CD4-positive, alpha-beta T cell treated with Interleukin-1 beta for 1 hour (primary cell): ENCODE results near the gene RAI1.
A peak's percentile ranks its signal among the peaks of the same experiment; 100 is the strongest.
"Not testable (repeated sequence)": the region's sequence is repeated elsewhere in the genome, so short reads cannot be mapped to it uniquely, and the experiment has no call there.

Source experiments
- DNase-seq, 2 donors: peaks; one replicate each; pipeline ENCODE4 v3.0.0-alpha.2; 2020 to 2022

RAI1 gene

GRCh38 chr17:17806611-17807274 lies 125.5 kb downstream of the RAI1 start:
- DNase-seq, result no peak

GRCh38 chr17:17807440-17807839 lies 126.2 kb downstream of the RAI1 start:
- no peak for DNase-seq

- DNase-seq, result not testable (repeated sequence)
These were observed 126.9 kb downstream of the RAI1 start for GRCh38 chr17:17808200-17808599.

DNA sequence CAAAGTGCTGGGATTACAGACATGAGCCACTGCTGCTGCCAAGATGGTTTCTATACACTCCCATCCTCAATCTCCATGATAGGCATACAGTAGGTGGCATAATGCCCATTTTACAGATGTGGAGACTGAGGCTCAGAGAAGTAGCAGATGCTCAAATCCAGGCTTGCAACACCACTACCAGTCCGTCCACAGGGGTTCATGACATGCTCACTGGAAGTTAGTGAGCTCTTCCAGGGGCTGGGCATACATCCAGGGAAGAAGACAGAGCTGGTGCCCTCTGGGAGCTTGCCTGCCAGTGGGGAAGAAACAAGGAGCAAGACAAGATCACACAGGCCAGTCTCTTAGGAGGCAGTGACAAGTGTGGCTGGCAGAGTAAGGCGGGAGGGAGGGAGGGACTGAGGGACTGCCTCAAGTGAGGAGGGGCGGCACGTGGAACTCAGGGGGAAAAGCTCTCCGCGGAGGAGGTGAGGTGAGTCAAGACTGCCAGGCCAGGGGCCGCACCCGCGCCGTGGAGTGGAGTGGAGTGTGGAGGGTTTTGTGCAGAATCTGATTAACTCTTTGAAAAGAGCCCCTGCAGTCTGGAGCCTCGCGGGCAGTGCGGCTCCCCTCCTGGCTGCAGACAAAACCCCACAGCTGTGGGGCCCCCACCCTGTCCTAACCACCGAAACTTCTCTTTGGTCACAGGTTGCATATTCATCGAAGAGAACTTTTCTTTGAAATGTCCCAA lies 127.6 kb downstream of the RAI1 start:
- no peak for DNase-seq

DNA sequence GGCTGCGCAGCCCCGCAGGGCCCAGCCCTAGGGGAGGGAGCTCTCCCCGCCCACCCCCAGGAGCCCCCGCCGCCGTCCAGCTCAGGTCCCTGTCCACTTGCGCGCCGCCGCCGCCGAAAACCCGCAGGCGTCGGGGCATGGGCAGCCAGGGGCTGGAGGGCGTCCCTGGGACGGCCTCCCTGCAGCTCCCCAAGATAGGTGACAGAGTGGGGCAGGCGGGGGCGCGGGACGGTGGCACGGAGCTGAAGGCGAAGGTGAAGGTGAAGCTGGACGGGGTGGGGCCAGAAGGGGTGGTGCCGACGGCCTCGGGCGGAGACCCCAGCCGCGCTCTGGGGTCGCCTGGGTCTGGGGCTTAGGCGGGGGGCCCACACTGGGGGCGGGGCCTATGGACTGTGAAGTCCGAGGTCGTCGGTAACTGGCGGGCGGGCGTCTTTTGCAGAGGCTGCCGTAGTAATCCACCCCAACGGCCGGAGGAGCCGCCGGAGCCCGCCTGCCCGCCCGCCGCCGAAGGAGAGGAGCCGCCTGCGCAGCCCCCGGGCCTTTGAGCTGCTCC lies 128.3 kb downstream of the RAI1 start:
- no peak for DNase-seq

- no peak for DNase-seq
These were observed 129.0 kb downstream of the RAI1 start for GRCh38 chr17:17810084-17810894.

GRCh38 chr17:17810895-17811248 lies 129.6 kb downstream of the RAI1 start:
- no peak for DNase-seq

GRCh38 chr17:17811381-17812210 lies 130.3 kb downstream of the RAI1 start:
- DNase-seq, result no peak

- peak; percentile 66 to 73 for DNase-seq
These were observed 131.2 kb downstream of the RAI1 start for GRCh38 chr17:17812211-17813054.

DNA sequence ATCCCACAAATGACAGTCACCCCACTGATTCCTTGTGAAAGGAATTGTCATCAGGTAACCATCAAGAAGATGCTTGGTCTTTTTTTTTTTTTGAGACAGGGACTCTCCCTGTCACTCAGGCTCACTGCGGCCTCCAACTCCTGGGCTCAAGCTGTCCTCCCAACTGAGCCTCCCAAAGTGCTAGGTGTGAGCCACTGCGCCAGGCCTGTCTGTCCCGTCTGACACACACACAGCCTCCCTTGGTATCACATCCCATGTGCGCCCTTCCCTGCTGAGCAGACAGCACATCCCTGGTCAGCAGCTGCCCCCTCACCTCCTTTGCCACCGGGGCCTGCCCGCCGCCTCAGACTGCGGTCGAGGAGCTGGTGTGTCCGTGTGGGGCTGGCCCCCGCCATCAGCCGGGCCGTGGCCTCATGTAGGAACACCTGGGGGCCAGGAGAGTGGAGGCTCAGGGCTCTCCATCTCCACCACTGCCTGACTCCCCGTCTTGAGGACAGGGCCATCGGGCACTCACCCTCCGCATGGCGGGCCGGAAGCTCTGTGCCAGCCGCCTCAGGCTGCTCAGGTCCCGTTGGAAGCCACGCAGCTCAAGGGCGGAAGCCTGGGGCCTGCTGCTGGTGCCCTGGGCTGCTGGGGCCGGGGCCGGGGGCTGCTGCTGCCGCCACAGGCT lies 131.9 kb downstream of the RAI1 start:
- no peak for DNase-seq

- DNase-seq, result no peak
These were observed 132.5 kb downstream of the RAI1 start for GRCh38 chr17:17813725-17814095.

DNA sequence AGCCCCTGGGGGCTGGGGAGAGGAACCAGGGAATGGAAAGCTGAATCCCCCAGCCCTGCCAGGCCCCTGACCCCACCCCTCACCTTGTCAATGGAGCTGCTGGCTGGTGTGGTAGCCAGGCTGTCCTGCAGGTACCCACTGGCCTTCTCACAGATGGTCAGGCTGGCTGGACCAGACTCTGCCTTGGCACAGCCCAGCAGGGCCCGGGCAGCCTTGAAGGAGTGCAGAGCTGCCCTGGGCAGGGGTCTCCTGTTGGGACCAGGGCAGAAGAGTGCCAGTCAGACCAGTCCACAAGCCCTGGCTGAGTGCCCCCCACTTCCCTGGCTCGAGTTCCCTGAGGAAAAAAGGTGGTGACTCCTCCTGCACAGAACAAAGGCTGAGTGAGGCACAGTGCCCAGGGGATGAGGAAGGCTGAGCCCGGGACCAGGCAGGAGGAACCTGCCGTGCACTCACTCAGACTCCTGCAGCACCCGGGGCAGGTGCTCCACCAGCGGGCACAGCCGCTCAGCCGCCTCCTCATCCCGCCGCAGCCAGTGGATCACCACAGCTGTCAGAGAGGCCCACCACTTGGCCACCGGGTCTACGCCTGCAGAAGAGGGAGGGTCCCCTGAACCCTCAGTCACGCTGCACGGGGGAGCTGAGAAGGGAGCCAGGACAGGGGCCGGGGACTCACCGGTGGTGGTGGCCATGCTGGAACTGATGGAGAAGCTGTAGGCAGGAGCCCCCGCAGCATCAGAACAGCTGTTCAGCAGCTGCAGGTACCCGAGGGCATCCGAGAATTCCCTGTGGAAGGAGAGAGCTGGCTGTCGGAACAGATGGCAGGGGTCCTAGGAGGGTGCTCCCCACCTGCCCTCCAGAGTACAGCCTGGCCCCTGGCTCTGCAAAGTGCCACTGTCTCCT lies 133.2 kb downstream of the RAI1 start:
- no peak for DNase-seq

GRCh38 chr17:17815062-17815406 lies 133.8 kb downstream of the RAI1 start:
- DNase-seq, result no peak

DNA sequence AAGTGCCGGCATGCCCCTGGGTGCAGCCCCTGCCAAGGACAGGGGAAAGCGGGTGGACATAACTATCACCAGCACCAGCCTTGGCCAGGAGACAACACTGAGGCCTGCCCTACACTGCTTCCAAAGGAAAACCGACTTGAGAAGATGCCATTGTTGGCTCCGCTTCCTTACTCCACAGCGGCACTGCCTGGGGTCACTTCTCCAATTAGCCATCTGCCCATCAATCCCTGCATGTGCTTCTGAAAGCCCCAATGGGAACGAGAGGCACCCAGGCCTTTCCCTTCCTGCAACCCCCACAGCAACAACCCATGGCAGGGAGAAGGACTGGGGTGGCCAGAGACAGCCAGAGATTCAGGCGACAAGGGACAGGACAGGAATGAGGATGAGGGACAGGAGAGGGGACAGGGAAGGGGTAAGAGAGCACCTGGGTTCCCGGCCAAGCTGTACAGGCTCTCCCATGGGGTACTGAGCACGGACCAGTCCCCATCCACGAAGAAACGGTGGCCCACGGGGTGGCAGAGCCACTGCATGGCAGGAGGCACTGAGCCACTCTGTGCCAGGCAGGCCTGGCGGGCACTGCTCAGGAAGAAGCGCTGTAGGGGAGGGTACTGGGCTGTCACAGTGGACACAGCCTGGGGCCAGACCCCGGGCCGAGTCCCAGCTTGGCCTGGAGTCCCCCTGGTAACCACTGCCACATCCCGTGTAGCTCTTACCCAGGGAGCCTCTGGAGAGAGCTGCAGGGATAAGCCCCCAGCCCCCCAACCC lies 134.4 kb downstream of the RAI1 start:
- DNase-seq, result no peak

GRCh38 chr17:17816240-17816814 lies 135.1 kb downstream of the RAI1 start:
- no peak for DNase-seq

- no peak for DNase-seq
These were observed 135.7 kb downstream of the RAI1 start for GRCh38 chr17:17816831-17817551.

DNA sequence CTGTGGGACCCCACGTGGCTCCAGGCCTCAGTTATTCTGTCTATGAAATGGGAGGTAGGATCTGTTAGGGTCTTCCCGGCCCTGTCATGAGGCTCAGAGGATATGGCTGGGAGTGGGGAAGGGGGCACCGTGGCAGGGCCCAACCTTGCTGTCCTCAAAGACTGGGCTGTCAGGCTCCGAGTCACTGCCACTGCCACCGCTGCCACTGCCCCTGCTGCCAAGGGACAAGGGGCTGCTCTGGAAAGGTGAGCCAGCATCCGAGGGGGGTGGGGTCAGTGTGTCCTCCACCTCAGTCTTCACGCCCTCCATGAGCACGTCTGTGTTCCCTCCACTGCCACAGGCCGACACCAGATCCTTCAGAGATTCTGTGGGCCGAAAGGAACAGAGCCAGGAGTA lies 136.3 kb downstream of the RAI1 start:
- no peak for DNase-seq

DNA sequence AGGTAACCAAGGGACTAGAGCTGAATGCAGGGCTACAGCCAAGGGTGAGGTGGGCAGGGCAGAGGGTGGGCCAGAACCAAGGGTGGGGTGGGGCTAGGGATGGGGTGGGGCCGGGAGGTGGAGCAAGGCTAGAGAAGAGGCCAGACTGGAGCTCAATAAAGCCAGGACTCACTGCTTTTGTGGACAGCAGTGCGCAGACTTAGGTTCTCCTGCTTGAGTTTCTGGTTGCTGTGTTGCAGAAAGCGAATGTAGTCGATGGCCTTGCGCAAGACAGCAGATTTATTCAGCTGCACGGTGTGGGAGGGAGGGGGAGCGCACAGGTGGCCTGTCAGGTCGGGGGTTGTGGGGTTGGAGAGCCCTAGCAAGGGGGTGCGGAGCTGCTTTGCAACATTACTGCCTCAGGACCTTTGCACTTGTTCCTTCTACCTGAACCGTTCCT lies 136.8 kb downstream of the RAI1 start:
- DNase-seq, result no peak
